22Rv1 (cell line): ENCODE results near the gene RPRD2.

Experiments used
- CTCF ChIP-seq: fragments of 450-650 bp; IDR thresholded peaks from 2 replicates; pipeline ENCODE4 v1.5.1; 2017; ENCODE audit warnings: mild to moderate bottlenecking
- ZFX ChIP-seq: fragments of 450-650 bp; IDR thresholded peaks from 2 replicates; pipeline ENCODE4 v1.6.1; 2017; ENCODE audit warnings: antibody characterized with exemption, borderline replicate concordance

- no peak for TF ChIP-seq CTCF
- TF ChIP-seq ZFX, result no peak
Observed at GRCh38 chr1:150392627-150393026, 28.7 kb downstream of the RPRD2 start.
